ENCODE data around the gene SRSF10.
"Not testable (repeated sequence)": the region's sequence is repeated elsewhere in the genome, so short reads cannot be mapped to it uniquely, and the experiment has no call there.

Gene SRSF10

GRCh38 chr1:23997812-23998211, 17.7 kb upstream of the SRSF10 start:
- DNase-seq, result no peak

GRCh38 chr1:23996700-23997229, 16.6 kb upstream of the SRSF10 start:
- no peak for DNase-seq

GRCh38 chr1:23995431-23995837, 15.3 kb upstream of the SRSF10 start:
- DNase-seq, result no peak

- DNase-seq, result not testable (repeated sequence)
Observed at GRCh38 chr1:23992011-23992410, 11.9 kb upstream of the SRSF10 start.

- no peak for DNase-seq
Observed at GRCh38 chr1:23989263-23989662, 9.1 kb upstream of the SRSF10 start.

- not testable (repeated sequence) for DNase-seq
Observed at GRCh38 chr1:23987038-23987437, 6.9 kb upstream of the SRSF10 start.

GRCh38 chr1:23984417-23985186, 4.5 kb upstream of the SRSF10 start:
- no peak for DNase-seq

- peak; percentile 33 to 50 (median 44) for DNase-seq
Observed at GRCh38 chr1:23980728-23981070, 572 bp upstream of the SRSF10 start.

- DNase-seq, result no peak
Observed at GRCh38 chr1:23979387-23979880, 693 bp downstream of the SRSF10 start.

- no peak for DNase-seq
Observed at GRCh38 chr1:23978805-23979204, 1.3 kb downstream of the SRSF10 start.

GRCh38 chr1:23977854-23978191, 2.3 kb downstream of the SRSF10 start:
- no peak for DNase-seq

GRCh38 chr1:23977187-23977853, 2.8 kb downstream of the SRSF10 start:
- no peak for DNase-seq

- DNase-seq, result no peak
Observed at GRCh38 chr1:23967871-23968270, 12.3 kb downstream of the SRSF10 start.

- DNase-seq, result no peak
Observed at GRCh38 chr1:23966973-23967493, 13.1 kb downstream of the SRSF10 start.

GRCh38 chr1:23964790-23965740, 15.1 kb downstream of the SRSF10 start:
- peak in 2 of 4 experiments; percentile 50 to 51 for DNase-seq

GRCh38 chr1:23964235-23964668, 15.9 kb downstream of the SRSF10 start:
- DNase-seq, result no peak

- DNase-seq, result no peak
Observed at GRCh38 chr1:23963617-23964234, 16.4 kb downstream of the SRSF10 start.

GRCh38 chr1:23960291-23961020, 19.7 kb downstream of the SRSF10 start:
- DNase-seq, result peak; percentile 21 to 59 (median 38)

GRCh38 chr1:23959461-23960290, 20.5 kb downstream of the SRSF10 start, which contains the start of gene PNRC2:
TSS of gene PNRC2 (plus strand) at chr1:23959828. CDS start at chr1:23961458, 1,630 bp downstream.
- DNase-seq, result peak; percentile 97 to 99 (median 98)

Data from suppressor macrophage (primary cell).